Stimulated activated CD8-positive, alpha-beta memory T cell treated with anti-CD3 and anti-CD28 coated beads, Interleukin-12 subunit alpha, Interleukin-12 subunit beta, amount 100 ng/mL, for 24 hours (primary cell): ENCODE measurements around the gene SLC22A3.

ENCODE experiments used
- DNase-seq: peaks from one replicate; pipeline ENCODE4 v3.0.0-alpha.2; 2020; ENCODE audit errors: extremely low read depth

The SLC22A3 gene

GRCh38 chr6:160336200-160336599, 12.0 kb upstream of the SLC22A3 start:
- no peak for DNase-seq

DNA sequence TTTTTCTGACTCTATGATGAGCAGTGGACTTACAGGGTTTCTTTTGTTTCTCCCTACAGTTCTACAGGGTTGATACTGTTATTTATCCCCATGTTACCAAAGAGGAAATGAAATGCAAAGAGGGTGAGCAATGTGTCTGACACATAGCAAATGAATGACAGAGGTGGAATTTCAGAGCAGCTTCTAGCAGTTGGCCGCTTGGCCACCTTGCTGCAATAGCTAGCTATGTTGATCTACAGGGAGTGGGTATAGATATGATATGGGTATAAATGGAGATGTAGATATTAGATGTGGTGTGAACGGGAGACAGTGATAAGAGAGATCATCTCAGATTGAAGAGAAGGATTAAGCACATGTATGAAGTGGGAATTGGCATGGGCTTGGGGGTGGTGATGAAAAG, 10.9 kb upstream of the SLC22A3 start:
- no peak for DNase-seq

GRCh38 chr6:160337991-160338390, 10.2 kb upstream of the SLC22A3 start:
- DNase-seq = no peak

DNA sequence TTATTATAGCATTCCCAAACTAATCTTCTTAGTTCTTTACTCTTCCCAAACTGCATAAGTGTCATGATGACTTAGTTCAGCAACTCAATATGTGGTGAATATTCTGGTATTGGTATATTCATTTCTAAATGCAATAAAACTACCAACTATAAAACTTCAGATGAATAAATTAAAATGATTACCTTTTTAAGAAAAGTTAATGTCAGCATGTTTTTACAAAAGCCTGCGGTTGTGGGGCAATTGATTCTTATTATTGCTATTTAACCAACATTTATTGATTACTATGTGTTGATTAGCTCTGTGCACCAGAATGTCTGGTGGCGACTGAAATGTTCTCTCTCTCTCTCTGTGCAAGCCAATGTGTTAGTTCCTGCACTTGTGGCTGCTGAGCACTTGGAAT, 5.0 kb upstream of the SLC22A3 start:
- DNase-seq = no peak

DNA sequence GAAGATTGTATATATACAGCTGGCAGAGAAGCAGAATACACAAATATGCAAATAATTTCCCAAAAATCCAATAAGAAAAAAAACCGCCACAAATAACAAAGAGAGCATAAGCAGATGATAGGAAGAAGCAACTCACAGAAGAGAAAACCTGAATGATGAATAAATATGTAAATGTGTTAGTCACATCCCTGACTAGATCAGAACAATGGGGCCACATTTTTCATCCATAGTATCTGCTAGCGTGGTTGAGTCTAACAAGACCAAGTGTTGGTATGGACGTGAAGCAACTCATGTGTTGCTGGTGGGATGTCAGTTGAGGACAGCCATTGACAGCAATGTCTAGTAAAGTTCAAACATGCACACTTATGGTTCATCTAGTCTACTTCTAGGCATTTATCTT, 3.9 kb upstream of the SLC22A3 start:
- DNase-seq = no peak

GRCh38 chr6:160347259-160348222, 637 bp upstream of the SLC22A3 start:
- no peak for DNase-seq

DNA sequence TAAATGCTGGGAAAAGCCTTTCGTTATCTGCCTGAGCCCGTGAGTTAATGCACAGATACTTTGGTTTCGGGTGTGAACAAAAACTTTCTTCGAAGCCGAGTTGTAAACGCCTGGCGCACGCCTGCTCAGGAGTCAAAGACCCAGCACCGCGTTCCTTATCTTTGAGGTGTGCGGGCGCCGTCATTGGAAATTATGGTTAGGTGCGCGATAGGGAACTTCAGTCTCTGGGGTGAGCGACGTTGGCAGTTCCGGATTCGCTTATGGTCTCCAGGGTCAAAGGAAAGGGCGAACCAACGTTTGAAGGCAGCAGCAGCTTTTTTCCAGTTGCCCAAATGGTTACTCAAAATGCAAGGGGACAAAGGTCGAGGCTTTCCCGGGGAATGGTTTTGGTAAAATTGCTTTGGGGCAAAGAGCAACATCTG, 853 bp downstream of the SLC22A3 start:
- DNase-seq = no peak

DNA sequence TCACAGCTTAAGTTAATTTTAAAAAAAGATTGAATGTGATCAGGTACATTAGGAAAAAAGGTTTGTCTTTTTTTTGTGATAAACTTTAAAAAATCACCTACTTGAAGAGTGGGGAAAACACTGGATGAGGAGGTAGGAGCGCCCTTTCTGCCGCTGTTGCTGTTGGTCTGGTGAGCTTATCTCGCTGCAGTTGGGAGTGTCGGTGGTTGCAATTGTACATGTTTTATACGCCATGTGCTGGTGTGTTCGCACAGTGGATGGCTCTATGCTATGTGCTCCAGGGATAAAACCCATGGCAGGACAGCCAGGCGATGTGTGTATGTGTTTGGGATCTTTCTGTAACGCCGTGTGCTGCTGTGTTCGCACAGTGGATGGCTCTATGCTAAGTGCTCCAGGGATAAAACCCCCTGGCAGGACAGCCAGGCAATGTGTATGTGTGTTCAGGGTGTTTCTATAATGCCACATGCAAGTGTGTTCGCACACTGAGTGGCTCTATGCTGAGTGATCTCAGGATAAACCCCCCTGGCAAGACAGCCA, 1.7 kb downstream of the SLC22A3 start:
- no peak for DNase-seq

DNA sequence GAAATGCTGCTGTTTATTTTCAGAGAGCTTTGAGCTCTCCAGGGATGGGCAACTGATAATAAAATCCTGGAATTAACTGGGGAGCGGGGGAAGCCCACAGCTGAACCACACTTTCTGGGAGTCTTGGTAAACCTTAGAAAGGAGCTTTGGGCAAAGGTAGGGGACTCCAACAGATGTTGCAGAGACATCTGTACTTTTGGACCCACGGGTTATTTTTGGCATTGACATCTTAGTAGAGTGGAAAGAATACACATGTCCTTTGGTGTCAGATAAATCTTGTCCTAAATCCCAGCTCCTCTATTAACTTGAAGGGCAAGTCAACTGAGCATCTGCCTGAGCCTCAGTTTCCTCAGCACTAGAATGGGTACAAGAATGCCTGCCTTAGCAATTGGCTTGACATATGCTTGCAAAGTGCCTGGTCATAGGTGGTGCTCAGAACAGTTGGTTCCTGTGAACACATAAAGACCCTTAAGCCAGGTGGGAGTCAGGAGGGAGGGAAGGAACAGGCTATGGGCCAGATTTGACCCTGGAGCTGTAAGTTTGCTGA, 5.8 kb downstream of the SLC22A3 start:
- no peak for DNase-seq

GRCh38 chr6:160355001-160355400, 6.8 kb downstream of the SLC22A3 start:
- DNase-seq = no peak

DNA sequence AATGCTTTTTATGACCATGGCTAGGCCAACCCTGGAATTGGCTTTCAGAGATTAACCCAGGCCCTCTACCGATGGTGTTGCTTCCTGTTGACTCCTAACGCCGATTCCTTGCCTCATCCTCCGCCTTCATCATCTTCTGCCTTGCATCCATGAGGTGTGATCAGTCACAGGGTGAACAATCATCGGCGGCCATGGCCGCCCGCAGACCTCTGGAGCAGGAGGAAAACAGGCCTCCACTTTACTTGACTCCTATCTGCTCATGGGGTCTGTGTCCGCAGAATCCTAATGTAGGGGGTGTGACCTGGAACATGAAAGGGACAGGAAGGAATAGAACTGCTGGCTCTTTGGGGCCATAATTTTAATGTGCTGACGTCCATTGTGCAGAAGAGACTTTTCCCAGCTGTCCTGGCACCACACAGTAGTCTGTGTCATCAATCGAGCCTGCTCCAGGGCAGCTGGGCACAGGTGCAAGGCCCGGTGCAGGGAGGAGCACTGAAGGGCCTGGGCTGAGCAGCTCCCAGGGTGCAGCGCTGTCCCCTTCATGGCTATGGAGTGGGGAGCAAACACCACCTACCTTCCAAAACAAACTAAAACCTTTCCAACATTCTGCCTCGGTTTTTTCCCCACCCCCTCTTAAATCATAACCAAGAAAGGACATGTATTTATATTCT, 8.0 kb downstream of the SLC22A3 start:
- no peak for DNase-seq

GRCh38 chr6:160357088-160357487, 8.9 kb downstream of the SLC22A3 start:
- no peak for DNase-seq

- no peak for DNase-seq
Measured at GRCh38 chr6:160358225-160359119, 10.3 kb downstream of the SLC22A3 start.

GRCh38 chr6:160360955-160361354, 12.8 kb downstream of the SLC22A3 start:
- no peak for DNase-seq

DNA sequence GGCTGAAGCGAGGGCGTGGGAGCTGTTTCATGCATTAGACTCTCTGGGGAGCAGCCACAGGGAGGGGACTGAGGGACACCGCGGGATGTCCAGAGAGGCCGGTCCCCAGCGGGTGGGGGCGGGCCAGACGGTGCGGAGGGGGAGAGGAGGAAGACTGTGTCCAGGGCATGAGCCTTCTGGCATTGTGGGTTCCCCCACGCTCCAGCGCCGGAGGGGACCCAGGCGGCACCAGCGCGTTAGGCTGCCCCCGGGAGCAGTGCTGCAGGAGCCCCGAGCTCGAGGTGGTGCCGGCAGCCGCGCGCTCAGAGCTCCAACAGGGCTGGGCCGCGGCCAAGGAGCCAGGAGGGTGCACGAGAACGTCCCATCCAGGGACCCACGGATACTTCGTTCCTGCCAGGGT, 14.4 kb downstream of the SLC22A3 start:
- no peak for DNase-seq

DNA sequence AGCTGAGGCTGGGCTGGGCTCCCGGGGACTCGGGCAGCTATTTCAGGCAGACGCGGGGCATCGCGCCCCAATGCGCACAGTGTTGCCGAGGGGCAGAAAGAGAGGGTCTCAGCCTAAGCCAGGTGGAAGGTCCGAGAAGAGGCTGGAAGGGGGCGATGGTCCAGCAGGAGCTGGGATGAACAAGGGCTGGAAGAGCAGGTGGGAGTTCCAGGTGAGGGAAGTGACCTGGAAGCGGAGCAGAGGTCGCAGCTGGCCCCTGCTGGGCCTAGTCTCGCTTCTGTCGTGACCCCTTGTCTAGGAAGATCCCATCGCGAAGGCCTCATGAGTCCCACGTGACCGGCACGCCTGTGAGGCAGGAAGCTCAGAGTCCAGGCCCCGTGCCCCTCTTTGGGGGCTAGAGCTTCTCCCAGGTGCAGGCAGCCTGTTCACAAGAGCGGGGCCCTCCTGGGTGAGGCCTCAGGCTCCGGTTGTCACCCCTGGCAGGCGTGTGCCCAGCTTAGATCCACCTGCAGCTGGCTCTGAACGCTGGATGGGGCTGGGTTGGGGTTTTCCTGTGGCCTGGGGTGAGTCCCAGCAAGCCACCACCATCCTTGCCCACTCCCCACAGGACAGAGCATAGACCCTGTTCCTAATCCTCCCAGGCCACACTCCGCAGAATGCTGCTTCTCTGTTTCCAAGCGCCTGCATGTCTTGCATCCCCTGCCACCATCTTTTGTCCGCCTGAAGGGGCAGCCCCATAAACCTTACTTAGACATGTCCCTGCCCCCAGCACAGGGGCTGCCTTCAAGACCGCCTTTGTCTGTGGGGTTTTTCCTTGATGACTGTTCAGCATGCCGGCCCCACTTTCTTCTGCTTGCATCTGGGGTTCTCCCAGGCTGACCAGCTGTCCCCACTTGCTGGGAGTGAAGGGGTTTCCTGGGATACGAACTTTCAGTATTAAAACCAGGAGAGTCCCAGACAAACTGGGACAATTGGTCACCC, 15.1 kb downstream of the SLC22A3 start:
- no peak for DNase-seq

- no peak for DNase-seq
Measured at GRCh38 chr6:160365117-160365516, 16.9 kb downstream of the SLC22A3 start.

- no peak for DNase-seq
Measured at GRCh38 chr6:160367798-160368547, 19.8 kb downstream of the SLC22A3 start.

- no peak for DNase-seq
Measured at GRCh38 chr6:160368670-160369069, 20.5 kb downstream of the SLC22A3 start.
